Measurements from ENCODE around the gene SFI1. TPM values are rescaled to one million over a fixed set of nuclear protein-coding genes. Genes with fewer than 3 reads are reported as not detected.

SFI1 gene
- total and polyA plus RNA-seq, 2 experiments from 2014 or later, result 16.1 to 23.3 TPM

DNA sequence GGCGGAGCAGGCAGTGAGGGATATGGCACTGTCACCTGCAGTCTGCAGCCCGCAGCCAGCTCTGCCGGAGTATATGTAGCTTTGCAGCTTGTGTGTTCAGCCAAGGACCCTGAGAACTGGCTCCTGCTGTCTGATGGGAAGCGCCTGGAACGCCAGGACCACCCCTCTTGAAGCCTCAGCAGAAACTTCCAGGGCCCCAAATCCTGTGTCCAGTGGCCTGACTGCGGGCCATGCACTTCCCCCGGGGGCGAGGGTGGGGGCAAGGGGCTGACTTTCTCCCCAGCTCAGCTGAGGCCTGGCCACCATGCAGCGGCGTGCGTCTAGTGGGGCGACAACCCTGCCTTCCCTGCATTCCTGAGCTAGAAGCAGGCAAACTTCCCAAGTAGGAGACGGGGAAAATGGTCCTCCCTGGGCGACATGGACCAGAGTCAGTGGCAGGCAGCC is 133.4 kb downstream of the SFI1 start:
- Histone ChIP-seq H3K4me1 (ENCODE audit: insufficient read depth) (peaks cover 37% of the 10 kb centered on the region), H2AFZ (peak overlapping the region; percentile 52), H4K20me1 (ENCODE audit: insufficient read depth, poor library complexity, severe bottlenecking) (peaks cover 29% of the 10 kb centered on the region), H3K4me2 (peak overlapping the region; percentile 98), H3K27ac (peak overlapping the region; percentile 95), H3K79me2 (peaks cover 80% of the 10 kb centered on the region), H3K27me3 (no peaks in the 10 kb centered on the region), H3K4me3 (peak overlapping the region; percentile 53), H3K36me3 (replicated peaks; ENCODE audit: insufficient read depth, low read depth) (no peaks in the 10 kb centered on the region), H3K9me2 (replicated peaks; ENCODE audit: insufficient read depth) (no peaks in the 10 kb centered on the region), H3K9me3 (ENCODE audit: low read depth) (no peaks in the 10 kb centered on the region)
- no peak for DNase-seq (ENCODE audit: low spot score)
- WGBS (ENCODE audit: low lambda C conversion rate, missing lambda C conversion rate), result 49% methylated on average over 12 of the region's 14 CpGs
- TF ChIP-seq EZH2phosphoT487 (IDR thresholded peaks at IDR 0.05; ENCODE audit: low read depth, severe bottlenecking, unreplicated experiment) (no peak), EZH2 (IDR thresholded peaks at IDR 0.05; ENCODE audit: borderline replicate concordance) (no peak)
- TF ChIP-seq, protein P1, sequence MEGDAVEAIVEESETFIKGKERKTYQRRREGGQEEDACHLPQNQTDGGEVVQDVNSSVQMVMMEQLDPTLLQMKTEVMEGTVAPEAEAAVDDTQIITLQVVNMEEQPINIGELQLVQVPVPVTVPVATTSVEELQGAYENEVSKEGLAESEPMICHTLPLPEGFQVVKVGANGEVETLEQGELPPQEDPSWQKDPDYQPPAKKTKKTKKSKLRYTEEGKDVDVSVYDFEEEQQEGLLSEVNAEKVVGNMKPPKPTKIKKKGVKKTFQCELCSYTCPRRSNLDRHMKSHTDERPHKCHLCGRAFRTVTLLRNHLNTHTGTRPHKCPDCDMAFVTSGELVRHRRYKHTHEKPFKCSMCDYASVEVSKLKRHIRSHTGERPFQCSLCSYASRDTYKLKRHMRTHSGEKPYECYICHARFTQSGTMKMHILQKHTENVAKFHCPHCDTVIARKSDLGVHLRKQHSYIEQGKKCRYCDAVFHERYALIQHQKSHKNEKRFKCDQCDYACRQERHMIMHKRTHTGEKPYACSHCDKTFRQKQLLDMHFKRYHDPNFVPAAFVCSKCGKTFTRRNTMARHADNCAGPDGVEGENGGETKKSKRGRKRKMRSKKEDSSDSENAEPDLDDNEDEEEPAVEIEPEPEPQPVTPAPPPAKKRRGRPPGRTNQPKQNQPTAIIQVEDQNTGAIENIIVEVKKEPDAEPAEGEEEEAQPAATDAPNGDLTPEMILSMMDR (IDR thresholded peaks at IDR 0.05; ENCODE audit: poor library complexity), result no peak

GRCh38 chr22:31630331-31631329 is 134.3 kb downstream of the SFI1 start:
- H3K36me3 ChIP-seq (replicated peaks; ENCODE audit: insufficient read depth, low read depth), result no peaks in the 10 kb centered on the region
- H2AFZ ChIP-seq, result peak overlapping the region; percentile 52
- TF ChIP-seq EZH2phosphoT487 (IDR thresholded peaks at IDR 0.05; ENCODE audit: low read depth, severe bottlenecking, unreplicated experiment) (no peak), EZH2 (IDR thresholded peaks at IDR 0.05; ENCODE audit: borderline replicate concordance) (no peak)
- TF ChIP-seq, protein P1 (IDR thresholded peaks at IDR 0.05; ENCODE audit: poor library complexity), result no peak

GRCh38 chr22:31631436-31631835 is 135.1 kb downstream of the SFI1 start:
- no peak overlapping the region for H2AFZ ChIP-seq
- no peak for DNase-seq (ENCODE audit: low spot score)
- peaks cover 30% of the 10 kb centered on the region for H3K4me1 ChIP-seq (ENCODE audit: insufficient read depth)
- H3K9me2 ChIP-seq (replicated peaks; ENCODE audit: insufficient read depth), result no peaks in the 10 kb centered on the region
- no peaks in the 10 kb centered on the region for H3K27me3 ChIP-seq
- 86% methylated on average over 9 of the region's 9 CpGs for WGBS (ENCODE audit: low lambda C conversion rate, missing lambda C conversion rate)
- peak overlapping the region; percentile 98 for H3K4me2 ChIP-seq
- H4K20me1 ChIP-seq (ENCODE audit: insufficient read depth, poor library complexity, severe bottlenecking), result peaks cover 16% of the 10 kb centered on the region
- no peaks in the 10 kb centered on the region for H3K36me3 ChIP-seq (replicated peaks; ENCODE audit: insufficient read depth, low read depth)
- peaks cover 74% of the 10 kb centered on the region for H3K79me2 ChIP-seq
- peak overlapping the region; percentile 95 for H3K27ac ChIP-seq
- no peak for TF ChIP-seq EZH2phosphoT487 (IDR thresholded peaks at IDR 0.05; ENCODE audit: low read depth, severe bottlenecking, unreplicated experiment)
- no peak for TF ChIP-seq EZH2 (IDR thresholded peaks at IDR 0.05; ENCODE audit: borderline replicate concordance)
- TF ChIP-seq, protein P1 (IDR thresholded peaks at IDR 0.05; ENCODE audit: poor library complexity), result no peak
- no peaks in the 10 kb centered on the region for H3K9me3 ChIP-seq (ENCODE audit: low read depth)
- H3K4me3 ChIP-seq, result no peak overlapping the region

More at GRCh38 chr22:31630331-31631329, 134.3 kb downstream of the SFI1 start:
- under 1% methylated on average over 53 of the region's 65 CpGs for WGBS (ENCODE audit: low lambda C conversion rate, missing lambda C conversion rate)
- H3K4me1 ChIP-seq (ENCODE audit: insufficient read depth), result peaks cover 37% of the 10 kb centered on the region
- H4K20me1 ChIP-seq (ENCODE audit: insufficient read depth, poor library complexity, severe bottlenecking), result peaks cover 21% of the 10 kb centered on the region
- H3K27ac ChIP-seq, result peak overlapping the region; percentile 95
- H3K4me2 ChIP-seq, result peak overlapping the region; percentile 98
- H3K9me3 ChIP-seq (ENCODE audit: low read depth), result no peaks in the 10 kb centered on the region
- H3K4me3 ChIP-seq, result peak overlapping the region; percentile 53
- peaks cover 75% of the 10 kb centered on the region for H3K79me2 ChIP-seq
- peak; percentile 93 for DNase-seq (ENCODE audit: low spot score)
- H3K9me2 ChIP-seq (replicated peaks; ENCODE audit: insufficient read depth), result no peaks in the 10 kb centered on the region
- no peaks in the 10 kb centered on the region for H3K27me3 ChIP-seq

Measured in hepatocyte (in vitro differentiated cells).